ENCODE data around the gene RBP3. TPM values are rescaled to one million over a fixed set of nuclear protein-coding genes. Genes with fewer than 3 reads are reported as not detected.

Gene RBP3
- total RNA-seq, 1 experiment from 2014 or later = not detected

DNA sequence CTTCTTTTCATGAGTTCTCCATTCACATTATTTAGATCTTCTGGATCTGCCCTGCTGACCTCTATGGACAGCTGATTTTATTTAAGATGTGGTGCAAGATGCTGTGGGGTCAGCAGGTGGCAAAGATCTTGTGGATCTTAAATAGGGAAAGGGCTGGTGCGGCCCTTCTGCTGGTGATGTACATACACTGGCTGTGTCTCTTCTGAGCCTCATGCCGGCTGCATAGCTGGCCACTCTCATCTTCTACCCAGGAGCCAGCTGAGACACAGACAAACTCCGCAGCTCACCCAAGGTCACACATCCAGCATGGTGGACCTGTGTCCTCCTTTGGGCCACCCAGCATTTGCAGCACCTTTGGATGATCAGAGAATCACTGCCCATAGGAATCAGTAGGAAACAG, 9.7 kb downstream of the RBP3 start:
- Histone ChIP-seq H3K9me3 (ENCODE audit: control insufficient read depth, low read depth, low read length) (no peaks in the 10 kb centered on the region), H3K23ac (ENCODE audit: insufficient read length, low read depth, low read length) (no peak overlapping the region), H2BK20ac (ENCODE audit: low read depth, low read length, poor library complexity, severe bottlenecking) (no peak overlapping the region), H3K14ac (ENCODE audit: insufficient read depth, low read length) (no peak overlapping the region), H2BK12ac (ENCODE audit: insufficient read length, low read depth, low read length) (no peak overlapping the region), H3K79me1 (ENCODE audit: insufficient read depth, low read depth, low read length, poor library complexity, severe bottlenecking) (no peaks in the 10 kb centered on the region), H4K5ac (ENCODE audit: insufficient read length, low read depth, low read length) (no peak overlapping the region), H2BK120ac (ENCODE audit: low read depth, low read length, poor library complexity, severe bottlenecking) (no peak overlapping the region), H2BK5ac (ENCODE audit: insufficient read length, low read length) (no peak overlapping the region), H3K27me3 (ENCODE audit: insufficient read depth, low read length) (no peaks in the 10 kb centered on the region), H3K23me2 (ENCODE audit: insufficient read length, low read depth, low read length, poor library complexity, severe bottlenecking) (no peaks in the 10 kb centered on the region), H3K27ac (ENCODE audit: insufficient read length, low read depth, low read length) (no peak overlapping the region), H2BK15ac (ENCODE audit: low read depth, low read length) (no peak overlapping the region), H3K4me1 (ENCODE audit: insufficient read depth, low read length) (no peaks in the 10 kb centered on the region), H3T11ph (ENCODE audit: low read length) (no peak overlapping the region), H3K4me2 (ENCODE audit: insufficient read depth, insufficient read length, low read length) (no peak overlapping the region), H2AK5ac (ENCODE audit: insufficient read length, low read length) (no peak overlapping the region), H3K9ac (ENCODE audit: extremely low read depth, insufficient read length, low read length) (no peak overlapping the region), H3K18ac (ENCODE audit: insufficient read length, low read depth, low read length) (no peak overlapping the region), H4K20me1 (ENCODE audit: control insufficient read depth, insufficient read depth, insufficient read length) (no peaks in the 10 kb centered on the region), H3K79me2 (ENCODE audit: insufficient read depth, low read length) (no peaks in the 10 kb centered on the region), H4K8ac (replicated peaks; ENCODE audit: insufficient read length, low read depth, low read length) (no peak overlapping the region), H2AFZ (ENCODE audit: low read length) (no peak overlapping the region), H3K4ac (ENCODE audit: low read depth, low read length) (no peak overlapping the region), H4K91ac (ENCODE audit: insufficient read length, low read depth, low read length) (no peak overlapping the region), H3K56ac (ENCODE audit: insufficient read length, low read depth, low read length) (no peak overlapping the region)
- no peak overlapping the region for H3K27ac Mint-ChIP-seq
- no peaks in the 10 kb centered on the region for H3K9me3 Mint-ChIP-seq
- no peak overlapping the region for H3K4me3 Mint-ChIP-seq
- H3K36me3 Mint-ChIP-seq (ENCODE audit: insufficient read depth in 1 of 3, low read depth in 3 of 3) = no peaks in the 10 kb centered on the region
- no peak for TF ChIP-seq CTCF (conservative IDR thresholded peaks at IDR 0.05)
- H3K27me3 Mint-ChIP-seq (ENCODE audit: low read depth) = no peaks in the 10 kb centered on the region; the same call in 1 of the 2 replicates
- no CpG with 5 or more reads among the region's 3 CpGs for WGBS (ENCODE audit: extremely low coverage, insufficient read length, low lambda C conversion rate)
- peaks cover 5 to 10% of the 10 kb centered on the region in 2 experiments; a peak in 3 of 4 replicates for H3K4me1 Mint-ChIP-seq
- no peak for DNase-seq
